Osteoblast (primary cell): ENCODE measurements around the gene RIPOR1. TPM values are rescaled to one million over a fixed set of nuclear protein-coding genes. Genes with fewer than 3 reads are reported as not detected.

Experiments
- DNase-seq: peaks from one replicate; pipeline ENCODE4 v3.0.0; 2011; ENCODE audit warnings: low spot score, mixed read lengths; ENCODE audit not compliant: insufficient read length; ENCODE audit errors: missing footprints
- H2AFZ ChIP-seq: 2 replicates; pipeline ENCODE4 v1.6.0; 2011; ENCODE audit warnings: mild to moderate bottlenecking, low read length
- H3K27ac ChIP-seq: 2 replicates; pipeline ENCODE4 v1.5.1; 2011; ENCODE audit warnings: mild to moderate bottlenecking, low read depth, low read length, moderate library complexity
- H3K27me3 ChIP-seq: 2 replicates; pipeline ENCODE4 v1.6.0; 2012; ENCODE audit warnings: mild to moderate bottlenecking, control low read depth, inconsistent platforms, low read length, moderate library complexity; ENCODE audit not compliant: insufficient read depth
- H3K36me3 ChIP-seq: 2 replicates; pipeline ENCODE4 v1.5.1; 2011; ENCODE audit warnings: mild to moderate bottlenecking, low read length, control low read depth, moderate library complexity; ENCODE audit not compliant: insufficient read depth
- H3K4me1 ChIP-seq: 2 replicates; pipeline ENCODE4 v1.5.1; 2011; ENCODE audit warnings: mild to moderate bottlenecking, low read length, control low read depth, moderate library complexity; ENCODE audit not compliant: insufficient read depth
- H3K4me2 ChIP-seq: 2 replicates; pipeline ENCODE4 v1.6.0; 2011; ENCODE audit warnings: mild to moderate bottlenecking, low read length; ENCODE audit not compliant: insufficient read depth
- H3K4me3 ChIP-seq: fragments of 200-600 bp; sonication (generic); 3 replicates; pipeline ENCODE4 v1.5.1; 2012; ENCODE audit warnings: mild to moderate bottlenecking, low read length, inconsistent platforms; ENCODE audit not compliant: insufficient read depth
- H3K79me2 ChIP-seq: 2 replicates; pipeline ENCODE4 v1.6.0; 2012; ENCODE audit warnings: mild to moderate bottlenecking, low read length, control low read depth, inconsistent platforms; ENCODE audit not compliant: insufficient read depth
- H3K9me3 ChIP-seq: 2 replicates; pipeline ENCODE4 v1.5.1; 2011; ENCODE audit warnings: low read depth, low read length, control low read depth
- H4K20me1 ChIP-seq: 2 replicates; pipeline ENCODE4 v1.6.0; 2012; ENCODE audit warnings: mild to moderate bottlenecking, low read length, control low read depth; ENCODE audit not compliant: insufficient read depth
- total RNA-seq: library from RNA; depleted of rRNA; stranded (reverse); fragments of >200 nt; gene quantifications from 2 replicates; pipeline ENCODE4 v1.2.3, GENCODE V29; 2012
- TF ChIP-seq, protein P1 (sequence below): IDR thresholded peaks from 2 replicates; pipeline ENCODE4 v1.5.1; 2011; ENCODE audit warnings: mild to moderate bottlenecking, low read depth, low read length, moderate library complexity; ENCODE audit errors: extremely low read depth

Gene RIPOR1, protein sequence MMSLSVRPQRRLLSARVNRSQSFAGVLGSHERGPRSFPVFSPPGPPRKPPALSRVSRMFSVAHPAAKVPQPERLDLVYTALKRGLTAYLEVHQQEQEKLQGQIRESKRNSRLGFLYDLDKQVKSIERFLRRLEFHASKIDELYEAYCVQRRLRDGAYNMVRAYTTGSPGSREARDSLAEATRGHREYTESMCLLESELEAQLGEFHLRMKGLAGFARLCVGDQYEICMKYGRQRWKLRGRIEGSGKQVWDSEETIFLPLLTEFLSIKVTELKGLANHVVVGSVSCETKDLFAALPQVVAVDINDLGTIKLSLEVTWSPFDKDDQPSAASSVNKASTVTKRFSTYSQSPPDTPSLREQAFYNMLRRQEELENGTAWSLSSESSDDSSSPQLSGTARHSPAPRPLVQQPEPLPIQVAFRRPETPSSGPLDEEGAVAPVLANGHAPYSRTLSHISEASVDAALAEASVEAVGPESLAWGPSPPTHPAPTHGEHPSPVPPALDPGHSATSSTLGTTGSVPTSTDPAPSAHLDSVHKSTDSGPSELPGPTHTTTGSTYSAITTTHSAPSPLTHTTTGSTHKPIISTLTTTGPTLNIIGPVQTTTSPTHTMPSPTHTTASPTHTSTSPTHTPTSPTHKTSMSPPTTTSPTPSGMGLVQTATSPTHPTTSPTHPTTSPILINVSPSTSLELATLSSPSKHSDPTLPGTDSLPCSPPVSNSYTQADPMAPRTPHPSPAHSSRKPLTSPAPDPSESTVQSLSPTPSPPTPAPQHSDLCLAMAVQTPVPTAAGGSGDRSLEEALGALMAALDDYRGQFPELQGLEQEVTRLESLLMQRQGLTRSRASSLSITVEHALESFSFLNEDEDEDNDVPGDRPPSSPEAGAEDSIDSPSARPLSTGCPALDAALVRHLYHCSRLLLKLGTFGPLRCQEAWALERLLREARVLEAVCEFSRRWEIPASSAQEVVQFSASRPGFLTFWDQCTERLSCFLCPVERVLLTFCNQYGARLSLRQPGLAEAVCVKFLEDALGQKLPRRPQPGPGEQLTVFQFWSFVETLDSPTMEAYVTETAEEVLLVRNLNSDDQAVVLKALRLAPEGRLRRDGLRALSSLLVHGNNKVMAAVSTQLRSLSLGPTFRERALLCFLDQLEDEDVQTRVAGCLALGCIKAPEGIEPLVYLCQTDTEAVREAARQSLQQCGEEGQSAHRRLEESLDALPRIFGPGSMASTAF
- total RNA-seq: 36.6 and 38.0 TPM in 2 replicates

DNA sequence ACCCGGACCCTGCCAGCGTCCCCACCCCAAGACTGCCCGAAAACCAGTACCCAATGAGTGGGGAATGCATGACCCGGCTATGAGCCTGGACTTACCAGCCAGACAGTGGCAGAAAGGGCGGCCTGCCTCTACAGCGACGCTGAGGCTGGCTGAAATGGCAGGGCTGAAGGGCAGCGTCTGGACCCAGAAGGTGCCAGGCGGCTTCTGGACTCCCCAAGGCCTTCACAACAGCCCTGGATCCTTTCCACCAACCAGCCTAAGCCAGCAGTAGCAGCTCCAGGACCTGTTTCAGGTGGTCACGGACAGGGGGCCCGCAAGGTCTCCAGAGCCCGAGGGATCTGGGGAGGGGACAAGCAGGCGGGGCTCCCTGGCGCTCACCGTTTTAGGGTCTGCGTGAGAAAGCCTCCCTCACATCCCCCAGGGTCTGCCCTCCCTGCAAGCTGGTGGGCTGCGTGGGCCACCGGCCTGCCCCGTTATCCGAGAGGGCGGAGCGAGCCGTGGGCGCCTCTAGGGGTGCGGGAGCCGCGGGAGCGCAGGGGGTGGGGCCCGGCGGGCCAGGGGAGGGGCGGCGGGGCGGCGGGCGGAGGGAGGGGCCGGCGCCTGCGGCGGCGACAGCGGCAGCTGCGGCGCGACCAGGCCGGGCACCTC is at the start of gene RIPOR1:
RIPOR1 (plus strand) TSS at position 608 of the 648 bp plus-strand sequence. CDS start 9,618 bp downstream, outside the sequence.
- TF ChIP-seq, protein P1, sequence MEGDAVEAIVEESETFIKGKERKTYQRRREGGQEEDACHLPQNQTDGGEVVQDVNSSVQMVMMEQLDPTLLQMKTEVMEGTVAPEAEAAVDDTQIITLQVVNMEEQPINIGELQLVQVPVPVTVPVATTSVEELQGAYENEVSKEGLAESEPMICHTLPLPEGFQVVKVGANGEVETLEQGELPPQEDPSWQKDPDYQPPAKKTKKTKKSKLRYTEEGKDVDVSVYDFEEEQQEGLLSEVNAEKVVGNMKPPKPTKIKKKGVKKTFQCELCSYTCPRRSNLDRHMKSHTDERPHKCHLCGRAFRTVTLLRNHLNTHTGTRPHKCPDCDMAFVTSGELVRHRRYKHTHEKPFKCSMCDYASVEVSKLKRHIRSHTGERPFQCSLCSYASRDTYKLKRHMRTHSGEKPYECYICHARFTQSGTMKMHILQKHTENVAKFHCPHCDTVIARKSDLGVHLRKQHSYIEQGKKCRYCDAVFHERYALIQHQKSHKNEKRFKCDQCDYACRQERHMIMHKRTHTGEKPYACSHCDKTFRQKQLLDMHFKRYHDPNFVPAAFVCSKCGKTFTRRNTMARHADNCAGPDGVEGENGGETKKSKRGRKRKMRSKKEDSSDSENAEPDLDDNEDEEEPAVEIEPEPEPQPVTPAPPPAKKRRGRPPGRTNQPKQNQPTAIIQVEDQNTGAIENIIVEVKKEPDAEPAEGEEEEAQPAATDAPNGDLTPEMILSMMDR: no peak
- H2AFZ ChIP-seq: peak within 1 kb of the TSS; percentile 82

DNA sequence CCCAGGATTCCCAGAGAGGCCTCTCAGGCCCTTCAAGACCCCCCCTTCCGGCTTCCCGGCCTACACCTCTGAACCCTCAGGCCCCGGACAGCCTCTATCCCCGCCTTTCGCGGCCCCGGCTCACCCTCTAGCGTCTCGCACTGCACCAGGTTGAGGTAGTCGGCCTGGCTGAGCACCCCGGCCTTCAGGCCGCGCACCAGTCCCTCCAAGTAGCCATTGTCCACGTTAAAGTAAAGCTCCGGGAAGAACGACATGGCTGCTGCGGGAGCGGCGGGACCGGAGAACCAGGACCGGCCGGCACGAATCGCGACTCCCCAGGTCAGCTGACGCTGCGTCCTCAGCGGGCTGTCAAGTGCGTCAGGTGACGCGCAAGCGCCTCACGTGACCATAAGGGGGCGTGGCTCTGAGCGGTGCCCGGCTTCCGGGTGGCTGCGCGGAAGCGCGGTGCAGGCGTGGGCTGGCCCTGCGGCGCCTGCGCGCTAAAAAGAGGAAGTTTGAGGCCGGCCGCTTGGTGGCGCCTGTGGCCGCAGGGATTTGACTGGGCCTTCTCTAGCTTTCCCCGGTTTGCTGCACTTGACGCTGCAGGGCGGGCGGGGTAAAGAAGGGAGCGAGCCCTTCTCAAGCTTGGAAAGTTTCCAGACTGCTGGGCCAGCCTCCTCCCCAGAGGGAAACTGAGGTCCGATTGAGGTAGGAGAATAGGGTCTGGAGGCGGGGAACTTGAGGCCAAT is 47.6 kb upstream of the RIPOR1 start, which contains the start of gene ATP6V0D1:
ATP6V0D1 (minus strand) TSS at position 325 of the 728 bp plus-strand sequence; CDS start at position 254, 71 bp downstream.
- H3K4me3 ChIP-seq: peak within 1 kb of the TSS; percentile 99
- H3K36me3 ChIP-seq: peaks cover 5% of the 10 kb centered on the region
- DNase-seq: peak; percentile 99
- no peaks in the 10 kb centered on the region for H3K9me3 ChIP-seq
- H3K4me2 ChIP-seq: peak within 1 kb of the TSS; percentile 100
- TF ChIP-seq, protein P1: peak; percentile 84
- peaks cover 16% of the 10 kb centered on the region for H3K4me1 ChIP-seq
- peaks cover 63% of the 10 kb centered on the region for H3K79me2 ChIP-seq
- H4K20me1 ChIP-seq: peaks cover 32% of the 10 kb centered on the region
- H3K27me3 ChIP-seq: no peaks in the 10 kb centered on the region
- peak within 1 kb of the TSS; percentile 97 for H2AFZ ChIP-seq
- H3K27ac ChIP-seq: peak within 1 kb of the TSS; percentile 96

More for the DNA sequence above, at the start of gene RIPOR1:
- H3K27ac ChIP-seq: peak within 1 kb of the TSS; percentile 70
- peaks cover 27% of the 10 kb centered on the region for H3K4me1 ChIP-seq
- peak within 1 kb of the TSS; percentile 91 for H3K4me2 ChIP-seq
- H4K20me1 ChIP-seq: peaks cover 30% of the 10 kb centered on the region
- peak within 1 kb of the TSS; percentile 95 for H3K4me3 ChIP-seq
- no peaks in the 10 kb centered on the region for H3K9me3 ChIP-seq
- peaks cover 4% of the 10 kb centered on the region for H3K36me3 ChIP-seq
- peak; percentile 96 for DNase-seq
- no peaks in the 10 kb centered on the region for H3K27me3 ChIP-seq
- peaks cover 42% of the 10 kb centered on the region for H3K79me2 ChIP-seq

DNA sequence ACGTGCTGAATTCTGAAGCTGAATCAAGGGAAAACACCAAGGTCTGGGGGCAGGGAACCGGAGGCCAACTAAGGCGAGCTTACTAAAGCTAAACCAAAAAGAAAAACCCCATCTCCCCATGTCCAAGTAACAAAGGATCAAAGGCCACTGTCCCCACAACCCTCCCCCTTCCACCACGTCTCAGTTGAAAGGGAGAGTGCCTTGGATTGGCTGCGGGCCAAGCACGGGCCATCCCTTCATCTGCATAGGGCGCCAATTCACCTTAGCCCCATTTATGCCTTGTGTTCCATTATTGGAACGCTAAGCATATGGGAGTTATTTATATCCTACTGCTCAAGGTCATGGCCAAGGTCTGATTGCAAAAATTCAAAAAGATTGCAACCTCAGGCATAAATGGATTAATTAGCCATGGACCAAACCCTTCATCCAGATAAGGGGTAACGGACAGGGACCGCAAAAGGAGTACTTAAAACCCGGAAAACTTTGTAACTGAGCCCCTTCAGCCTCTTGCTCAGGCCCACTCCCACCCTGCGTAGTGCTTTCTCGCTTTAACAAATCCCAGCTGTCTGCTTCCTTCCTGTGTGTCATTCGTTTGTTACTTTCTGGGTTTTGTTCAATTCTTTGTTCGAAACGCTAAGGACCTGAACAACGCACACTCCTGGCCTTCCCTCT is 46.9 kb upstream of the RIPOR1 start:
- Histone ChIP-seq H3K27me3 (no peaks in the 10 kb centered on the region), H2AFZ (peak overlapping the region; percentile 90), H3K36me3 (peaks cover 5% of the 10 kb centered on the region), H3K4me3 (peak overlapping the region; percentile 99), H3K4me1 (peaks cover 16% of the 10 kb centered on the region), H4K20me1 (peaks cover 25% of the 10 kb centered on the region), H3K4me2 (peak overlapping the region; percentile 74), H3K79me2 (peaks cover 56% of the 10 kb centered on the region), H3K27ac (peak overlapping the region; percentile 38), H3K9me3 (no peaks in the 10 kb centered on the region)
- TF ChIP-seq, protein P1: no peak
- DNase-seq: peak; percentile 52
